H1 (cell line): ENCODE data around the gene PAX6. TPM values are rescaled to one million over a fixed set of nuclear protein-coding genes. Genes with fewer than 3 reads are reported as not detected.

Experiments used
- CTCF ChIA-PET: fragments of 300-600 bp; sonication (Branson Sonifier 250); formaldehyde crosslinking; loops from one replicate; lab custom pipeline; 2021; ENCODE audit not compliant: partially characterized antibody; lab: Charles Lee
- POLR2A ChIA-PET: fragments of 300-600 bp; sonication (Branson Sonifier 250); formaldehyde crosslinking; loops from one replicate; lab custom pipeline; 2021; ENCODE audit warnings: inconsistent platforms; ENCODE audit not compliant: partially characterized antibody; lab: Charles Lee
- DNase-seq, 2 experiments: peaks; one replicate each; pipeline versions ENCODE4 v3.0.0 to v3.0.0-alpha.2; 2010 to 2022; ENCODE audit warnings: low spot score in 2 of 2, low read depth in 1 of 2, mixed read lengths in 1 of 2
- FAIRE-seq: peaks from 2 replicates; lab custom pipeline; 2011; peaks lifted over from hg19 to GRCh38; lab: Jason Lieb, UNC
- H2AFZ ChIP-seq: 2 replicates; pipeline ENCODE4 v1.8.1; 2012; ENCODE audit warnings: low read length, inconsistent platforms
- H2AK5ac ChIP-seq: 2 replicates; pipeline ENCODE4 v1.6.1; 2013; ENCODE audit warnings: low read depth, low read length
- H2BK120ac ChIP-seq: replicated peaks from 2 replicates; pipeline ENCODE3; 2013; ENCODE audit warnings: low read depth, low read length, inconsistent platforms
- H2BK12ac ChIP-seq: 2 replicates; pipeline ENCODE4 v1.6.1; 2013; ENCODE audit warnings: low read depth, low read length
- H2BK15ac ChIP-seq: 2 replicates; pipeline ENCODE4 v1.6.1; 2013; ENCODE audit warnings: low read length
- H2BK20ac ChIP-seq: 2 replicates; pipeline ENCODE4 v1.6.1; 2013; ENCODE audit warnings: low read length
- H2BK5ac ChIP-seq: 2 replicates; pipeline ENCODE4 v1.6.1; 2013; ENCODE audit warnings: low read depth, low read length
- H3K14ac ChIP-seq: 2 replicates; pipeline ENCODE4 v1.6.1; 2013; ENCODE audit warnings: inconsistent platforms; ENCODE audit not compliant: insufficient read length
- H3K18ac ChIP-seq: 2 replicates; pipeline ENCODE4 v1.6.1; 2013; ENCODE audit warnings: low read length; ENCODE audit errors: extremely low read depth
- H3K23ac ChIP-seq: 2 replicates; pipeline ENCODE4 v1.6.1; 2013; ENCODE audit warnings: inconsistent platforms; ENCODE audit not compliant: insufficient read length
- H3K23me2 ChIP-seq: 2 replicates; pipeline ENCODE4 v1.6.1; 2013; ENCODE audit warnings: low read depth, low read length
- H3K27ac ChIP-seq: 2 replicates; pipeline ENCODE4 v1.6.1; 2011; ENCODE audit warnings: low read depth, low read length, inconsistent platforms
- H3K27me3 ChIP-seq, 4 experiments: replicated peaks in 1 of 4; 1 replicate in 1 of 4; 2 replicates in 3 of 4; pipeline versions ENCODE4 v1.6.1 to v1.8.1; 2011 to 2013; ENCODE audit warnings: low read length in 3 of 4, mild to moderate bottlenecking in 3 of 4, inconsistent platforms in 2 of 4, mixed read lengths in 2 of 4, moderate library complexity in 1 of 4; ENCODE audit not compliant: control insufficient read depth in 3 of 4, insufficient read depth in 3 of 4; ENCODE audit errors: extremely low read depth in 1 of 4
- H3K36me3 ChIP-seq, 4 experiments: 2 replicates each; pipeline versions ENCODE4 v1.6.1 to v1.8.1; 2011 to 2013; ENCODE audit warnings: mild to moderate bottlenecking in 4 of 4, low read length in 3 of 4, moderate library complexity in 2 of 4, control low read depth in 1 of 4, inconsistent platforms in 1 of 4; ENCODE audit not compliant: insufficient read depth in 4 of 4, control insufficient read depth in 2 of 4
- H3K4ac ChIP-seq: replicated peaks from 2 replicates; pipeline ENCODE3; 2013; ENCODE audit warnings: low read length, low read depth, mixed read lengths, inconsistent platforms; ENCODE audit not compliant: insufficient read length
- H3K4me1 ChIP-seq, 4 experiments: replicated peaks in 1 of 4; 1 replicate in 1 of 4; 2 replicates in 3 of 4; pipeline versions ENCODE4 v1.6.1 to v1.8.1; 2011 to 2013; ENCODE audit warnings: low read length in 3 of 4, inconsistent platforms in 2 of 4, mixed read lengths in 1 of 4; ENCODE audit not compliant: insufficient read depth in 4 of 4, control insufficient read depth in 3 of 4
- H3K4me2 ChIP-seq, 2 experiments: 2 replicates each; pipeline versions ENCODE4 v1.6.1 to v1.8.1; 2011 to 2013; ENCODE audit warnings: low read depth in 2 of 2, low read length in 2 of 2, control low read depth in 1 of 2, inconsistent platforms in 1 of 2, mild to moderate bottlenecking in 1 of 2; ENCODE audit not compliant: insufficient read depth in 1 of 2
- H3K4me3 ChIP-seq, 4 experiments: fragments of 200-600, 300-600 bp in 1 of 4; sonication (generic), shearing (Covaris generic), sonication (Bioruptor Twin) in 1 of 4; 2 replicates each; pipeline versions ENCODE4 v1.5.1 to v1.8.1; 2011 to 2016; ENCODE audit warnings: low read length in 4 of 4, low read depth in 3 of 4, control low read depth in 2 of 4, inconsistent platforms in 2 of 4, mild to moderate bottlenecking in 2 of 4, mixed read lengths in 1 of 4, moderate library complexity in 1 of 4; ENCODE audit not compliant: insufficient read depth in 2 of 4; ENCODE audit errors: extremely low read depth in 1 of 4
- H3K56ac ChIP-seq: replicated peaks from 2 replicates; pipeline ENCODE3; 2013; ENCODE audit warnings: low read depth, mild to moderate bottlenecking, mixed read lengths, low read length, inconsistent platforms; ENCODE audit not compliant: insufficient read length
- H3K79me1 ChIP-seq: 2 replicates; pipeline ENCODE4 v1.6.1; 2013; ENCODE audit warnings: low read depth, low read length, control low read depth
- H3K79me2 ChIP-seq, 2 experiments: 2 replicates each; pipeline versions ENCODE4 v1.6.1 to v1.8.1; 2012 to 2013; ENCODE audit warnings: low read length in 2 of 2, mild to moderate bottlenecking in 2 of 2, inconsistent platforms in 1 of 2; ENCODE audit not compliant: insufficient read depth in 2 of 2, control insufficient read depth in 1 of 2
- H3K9ac ChIP-seq, 4 experiments: replicated peaks in 1 of 4; 1 replicate in 1 of 4; 2 replicates in 3 of 4; pipeline versions ENCODE4 v1.6.1 to v1.8.1; 2011 to 2013; ENCODE audit warnings: low read depth in 3 of 4, low read length in 3 of 4, control low read depth in 2 of 4, mild to moderate bottlenecking in 2 of 4, moderate library complexity in 2 of 4, inconsistent platforms in 1 of 4; ENCODE audit errors: extremely low read depth in 1 of 4
- H3K9me3 ChIP-seq, 2 experiments: 2 replicates each; pipeline versions ENCODE4 v1.6.1 to v1.8.1; 2012 to 2013; ENCODE audit warnings: mild to moderate bottlenecking in 2 of 2, moderate library complexity in 2 of 2, control low read depth in 1 of 2, inconsistent platforms in 1 of 2, low read depth in 1 of 2, low read length in 1 of 2, mixed read lengths in 1 of 2; ENCODE audit not compliant: insufficient read depth in 2 of 2
- H4K20me1 ChIP-seq, 2 experiments: replicated peaks in 1 of 2; 2 replicates each; pipeline versions ENCODE3 to v1.8.1; 2011 to 2013; ENCODE audit warnings: inconsistent platforms in 2 of 2, low read length in 2 of 2, mild to moderate bottlenecking in 1 of 2; ENCODE audit not compliant: insufficient read depth in 2 of 2, control insufficient read depth in 1 of 2
- H4K5ac ChIP-seq: 2 replicates; pipeline ENCODE4 v1.6.1; 2013; ENCODE audit warnings: low read length, low read depth, mixed read lengths, inconsistent platforms; ENCODE audit not compliant: insufficient read length
- H4K8ac ChIP-seq: 2 replicates; pipeline ENCODE4 v1.8.0; 2013; ENCODE audit warnings: mild to moderate bottlenecking, moderate library complexity, low read length, inconsistent platforms; ENCODE audit not compliant: insufficient read depth; ENCODE audit errors: extremely low read depth
- H4K91ac ChIP-seq: replicated peaks from 2 replicates; pipeline ENCODE3; 2013; ENCODE audit warnings: low read length, mixed read lengths, inconsistent platforms; ENCODE audit not compliant: insufficient read length
- CREB1 ChIP-seq: IDR thresholded peaks from 2 replicates; pipeline ENCODE4 v1.6.1; 2012; ENCODE audit warnings: inconsistent platforms
- EZH2 ChIP-seq: fragments of 200-600 bp; sonication (generic); IDR thresholded peaks from 2 replicates; pipeline ENCODE4 v1.7.1; 2012; ENCODE audit warnings: low read depth, mild to moderate bottlenecking, moderate library complexity, low read length, inconsistent platforms; ENCODE audit not compliant: severe bottlenecking
- POLR2A ChIP-seq, 2 experiments: IDR thresholded peaks; 1 replicate in 1 of 2; 2 replicates in 1 of 2; pipeline ENCODE4 v1.6.1; 2011; ENCODE audit warnings: low read depth in 2 of 2, low read length in 2 of 2, mild to moderate bottlenecking in 2 of 2; ENCODE audit errors: control extremely low read depth in 1 of 2
- RBBP5 ChIP-seq: IDR thresholded peaks from 2 replicates; pipeline ENCODE4 v1.7.1; 2012; ENCODE audit warnings: low read depth, mild to moderate bottlenecking, inconsistent platforms, low read length, moderate library complexity, borderline replicate concordance
- SIX5 ChIP-seq: IDR thresholded peaks from 2 replicates; pipeline ENCODE4 v1.6.1; 2011; ENCODE audit warnings: mild to moderate bottlenecking, low read depth, low read length
- SUZ12 ChIP-seq: fragments of 200-600 bp; sonication (generic); IDR thresholded peaks from 2 replicates; pipeline ENCODE4 v1.6.1; 2012; ENCODE audit warnings: mild to moderate bottlenecking, inconsistent platforms, low read length, moderate library complexity, mixed read lengths
- WGBS, 2 experiments: shearing (Covaris generic) in 1 of 2; methylation state at CpG; one replicate each; pipeline versions ENCODE4 v1.1.6 to v1.1.7; 2013 to 2015; ENCODE audit warnings: low lambda C conversion rate in 2 of 2, mixed read lengths in 2 of 2, inconsistent platforms in 1 of 2, low coverage in 1 of 2, missing lambda C conversion rate in 1 of 2; ENCODE audit not compliant: insufficient replicate concordance in 2 of 2, insufficient coverage in 1 of 2, insufficient read length in 1 of 2; ENCODE audit errors: extremely low coverage in 1 of 2, missing lambda C conversion rate in 1 of 2; 5-methylcytosine and 5-hydroxymethylcytosine counted together
- polyA plus RNA-seq, 7 experiments: library from polyadenylated mRNA; depleted of rRNA in 3 of 7; stranded (reverse) in 5 of 7; unstranded in 2 of 7; fragments of >200 nt in 5 of 7; fragments of 200-250 nt in 2 of 7; gene quantifications; 1 replicate in 5 of 7; 2 replicates in 1 of 7; 4 replicates in 1 of 7; pipeline versions ENCODE4 v1.2.1 to v1.2.3, GENCODE V29; 2011 to 2013; ENCODE audit warnings: missing spikeins in 2 of 7, mixed read lengths in 2 of 7
- total RNA-seq: library from RNA; stranded (reverse); fragmentation: NEBNext Ultra II Directional; extraction: Animal tissue kit (Norgen Biotek cat#: 25700); gene quantifications from 2 replicates; pipeline ENCODE4 v1.2.1, GENCODE V29; 2021
- TF ChIP-seq, protein P1 (sequence below), 3 experiments: IDR thresholded peaks; 1 replicate in 2 of 3; 2 replicates in 1 of 3; pipeline versions ENCODE4 v1.5.1 to v1.6.1; 2011; ENCODE audit warnings: low read length in 3 of 3, mild to moderate bottlenecking in 3 of 3, inconsistent platforms in 2 of 3, low read depth in 1 of 3, moderate library complexity in 1 of 3; ENCODE audit not compliant: insufficient read depth in 1 of 3; ENCODE audit errors: control extremely low read depth in 1 of 3
- TF ChIP-seq, protein P2 (sequence below): IDR thresholded peaks from 2 replicates; pipeline ENCODE4 v1.6.1; 2012; ENCODE audit warnings: inconsistent platforms

Gene PAX6
- total and polyA plus RNA-seq, 2 of the 8 experiments (the other 6 are each of a cell fraction or from before 2014, with no cell fraction given), result 0.30 to 0.65 TPM

DNA sequence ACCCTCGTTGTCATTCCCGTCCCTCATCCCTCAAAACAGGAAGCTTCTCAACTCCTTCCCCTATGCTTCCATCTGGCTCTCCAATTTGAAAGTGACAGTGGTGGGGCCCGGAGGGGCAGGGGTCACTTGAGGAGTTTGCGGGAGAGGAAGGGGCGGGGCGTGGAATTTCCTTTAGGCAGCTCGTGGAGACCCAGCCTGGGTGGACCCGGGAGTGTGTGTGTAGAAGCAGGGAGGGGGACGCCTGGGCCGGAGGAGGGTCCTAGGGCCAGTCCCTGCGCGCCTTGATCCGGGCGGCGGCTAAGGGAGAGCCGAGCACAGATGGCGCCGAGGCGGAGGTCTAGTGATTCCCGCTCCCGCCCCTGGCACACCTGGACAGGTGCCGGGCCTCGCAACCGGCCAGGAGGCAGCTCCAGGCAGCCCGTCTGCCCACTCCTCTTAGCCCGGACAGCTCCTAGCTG, 7.8 kb upstream of the PAX6 start:
- H3K9me3 ChIP-seq, result no peaks in the 10 kb centered on the region
- H3K23me2 ChIP-seq, result peaks cover 14% of the 10 kb centered on the region; the same call in 1 of the 2 replicates
- no peaks in the 10 kb centered on the region; a peak in 1 of 8 replicates for H3K36me3 ChIP-seq
- no peak for FAIRE-seq
- no peak overlapping the region for H4K5ac ChIP-seq
- H3K79me2 ChIP-seq, result no peaks in the 10 kb centered on the region
- TF ChIP-seq SUZ12 (peak; percentile 53), CREB1 (no peak), POLR2A (IDR thresholded peaks at IDR 0.05; ENCODE audit: control extremely low read depth in 1 of 2, low read depth in 2 of 2, low read length in 2 of 2) (no peak), EZH2 (peak; percentile 81), RBBP5 (no peak), SIX5 (no peak)
- TF ChIP-seq, protein P1, sequence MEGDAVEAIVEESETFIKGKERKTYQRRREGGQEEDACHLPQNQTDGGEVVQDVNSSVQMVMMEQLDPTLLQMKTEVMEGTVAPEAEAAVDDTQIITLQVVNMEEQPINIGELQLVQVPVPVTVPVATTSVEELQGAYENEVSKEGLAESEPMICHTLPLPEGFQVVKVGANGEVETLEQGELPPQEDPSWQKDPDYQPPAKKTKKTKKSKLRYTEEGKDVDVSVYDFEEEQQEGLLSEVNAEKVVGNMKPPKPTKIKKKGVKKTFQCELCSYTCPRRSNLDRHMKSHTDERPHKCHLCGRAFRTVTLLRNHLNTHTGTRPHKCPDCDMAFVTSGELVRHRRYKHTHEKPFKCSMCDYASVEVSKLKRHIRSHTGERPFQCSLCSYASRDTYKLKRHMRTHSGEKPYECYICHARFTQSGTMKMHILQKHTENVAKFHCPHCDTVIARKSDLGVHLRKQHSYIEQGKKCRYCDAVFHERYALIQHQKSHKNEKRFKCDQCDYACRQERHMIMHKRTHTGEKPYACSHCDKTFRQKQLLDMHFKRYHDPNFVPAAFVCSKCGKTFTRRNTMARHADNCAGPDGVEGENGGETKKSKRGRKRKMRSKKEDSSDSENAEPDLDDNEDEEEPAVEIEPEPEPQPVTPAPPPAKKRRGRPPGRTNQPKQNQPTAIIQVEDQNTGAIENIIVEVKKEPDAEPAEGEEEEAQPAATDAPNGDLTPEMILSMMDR (IDR thresholded peaks at IDR 0.05; ENCODE audit: control extremely low read depth in 1 of 3, insufficient read depth in 1 of 3, low read depth in 1 of 3, low read length in 3 of 3), result no peak
- TF ChIP-seq, protein P2, sequence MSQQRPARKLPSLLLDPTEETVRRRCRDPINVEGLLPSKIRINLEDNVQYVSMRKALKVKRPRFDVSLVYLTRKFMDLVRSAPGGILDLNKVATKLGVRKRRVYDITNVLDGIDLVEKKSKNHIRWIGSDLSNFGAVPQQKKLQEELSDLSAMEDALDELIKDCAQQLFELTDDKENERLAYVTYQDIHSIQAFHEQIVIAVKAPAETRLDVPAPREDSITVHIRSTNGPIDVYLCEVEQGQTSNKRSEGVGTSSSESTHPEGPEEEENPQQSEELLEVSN, result peak; percentile 44; the same call in 1 of the 2 replicates
- WGBS, 2 experiments, result 1% methylated on average over 18 of the region's 26 CpGs; no CpG with 5 or more reads in 1 of the 2 experiments
- no peak overlapping the region for H2AK5ac ChIP-seq
- peak overlapping the region in 1 of 4 experiments; percentile 62; a peak in 3 of 8 replicates for H3K4me3 ChIP-seq
- no peak overlapping the region for H4K91ac ChIP-seq
- H4K8ac ChIP-seq, result no peak overlapping the region
- ChIA-PET CTCF (interaction anchor here (1.3 to 11.4 kb wide), 6 partner anchors 12 to 139 kb away, joined by 3 to 88 read pairs (median 34); no protein-coding TSS in a partner anchor), POLR2A (interaction anchor here (0.8 to 3.2 kb wide), 6 partner anchors 9 to 138 kb away, joined by 3 to 16 read pairs (median 6); partner anchors contain the start of gene PAX6)
- H3K56ac ChIP-seq, result no peak overlapping the region
- peaks cover 68 to 100% (median 96%) of the 10 kb centered on the region in 4 experiments for H3K27me3 ChIP-seq
- H2BK12ac ChIP-seq, result no peak overlapping the region
- no peak overlapping the region for H3K23ac ChIP-seq
- H2BK15ac ChIP-seq, result no peak overlapping the region
- H3K14ac ChIP-seq, result no peak overlapping the region
- H2BK5ac ChIP-seq, result no peak overlapping the region
- DNase-seq, result peak in 1 of 2 experiments; percentile 74
- H3K4me1 ChIP-seq, result peaks cover 9 to 71% (median 48%) of the 10 kb centered on the region in 4 experiments
- H3K4me2 ChIP-seq, result peak overlapping the region; percentile 74 to 82
- no peak overlapping the region for H3K4ac ChIP-seq
- peaks cover 0 to 17% of the 10 kb centered on the region in 2 experiments for H4K20me1 ChIP-seq
- no peaks in the 10 kb centered on the region for H3K79me1 ChIP-seq
- no peak overlapping the region for H2AFZ ChIP-seq
- H2BK20ac ChIP-seq, result no peak overlapping the region
- no peak overlapping the region for H3K18ac ChIP-seq
- H3K27ac ChIP-seq, result no peak overlapping the region
- H3K9ac ChIP-seq, result no peak overlapping the region
- no peak overlapping the region for H2BK120ac ChIP-seq
